GM12891 (cell line): ENCODE results near the gene EDEM3.

ENCODE experiments used
- PAX5 ChIP-seq: IDR thresholded peaks from 2 replicates; pipeline ENCODE4 v1.6.1; 2011; ENCODE audit warnings: low read length, moderate library complexity, mild to moderate bottlenecking; ENCODE audit not compliant: insufficient read depth, severe bottlenecking
- POLR2A ChIP-seq: IDR thresholded peaks from 2 replicates; pipeline ENCODE4 v1.6.1; 2011; ENCODE audit warnings: low read depth, low read length, control low read depth
- POLR2AphosphoS5 ChIP-seq: IDR thresholded peaks from 2 replicates; pipeline ENCODE4 v1.6.1; 2011; ENCODE audit warnings: low read depth, low read length, control low read depth
- POU2F2 ChIP-seq: IDR thresholded peaks from 2 replicates; pipeline ENCODE4 v1.6.1; 2011; ENCODE audit warnings: low read depth, mild to moderate bottlenecking, control low read depth, low read length, moderate library complexity
- SPI1 ChIP-seq: IDR thresholded peaks from 2 replicates; pipeline ENCODE4 v1.6.1; 2011; ENCODE audit warnings: low read depth, low read length, control low read depth
- TAF1 ChIP-seq: IDR thresholded peaks from 2 replicates; pipeline ENCODE4 v1.6.1; 2011; ENCODE audit warnings: low read depth, low read length, control low read depth

- TF ChIP-seq POLR2A: no peak
- TF ChIP-seq POLR2AphosphoS5: no peak
- no peak for TF ChIP-seq TAF1
- TF ChIP-seq PAX5: no peak
- TF ChIP-seq POU2F2: no peak
- TF ChIP-seq SPI1: no peak
Measured at GRCh38 chr1:184695023-184695422, 59.6 kb downstream of the EDEM3 start.
